HepG2 (cell line): ENCODE data around the gene RAB39A. TPM values are rescaled to one million over a fixed set of nuclear protein-coding genes. Genes with fewer than 3 reads are reported as not detected.
A peak's percentile ranks its signal among the peaks of the same experiment; 100 is the strongest.

Experiments used
- CBX1 ChIP-seq: IDR thresholded peaks from one replicate; pipeline ENCODE4 v1.6.1; 2016; ENCODE audit warnings: antibody characterized with exemption, low read depth
- CENPX ChIP-seq: sonication (generic); formaldehyde crosslinking; IDR thresholded peaks from 2 replicates; pipeline ENCODE4 v1.9.0; 2021; ENCODE audit warnings: mild to moderate bottlenecking, missing genetic modification reagents, moderate library complexity
- ELF4 ChIP-seq: sonication (generic); formaldehyde crosslinking; IDR thresholded peaks from 2 replicates; pipeline ENCODE4 v1.5.0; 2020; ENCODE audit warnings: missing genetic modification reagents, mild to moderate bottlenecking, moderate library complexity, borderline replicate concordance
- FOXA1 ChIP-seq, 2 experiments: fragments of 450-650 bp in 1 of 2; sonication (generic) in 1 of 2; formaldehyde crosslinking in 1 of 2; IDR thresholded peaks; 2 replicates each; pipeline versions ENCODE4 v1.4.0 to v1.6.1; 2016 to 2020; ENCODE audit warnings: missing genetic modification reagents in 1 of 2
- GATA4 ChIP-seq: sonication (generic); IDR thresholded peaks from 2 replicates; pipeline ENCODE4 v1.6.1; 2016; ENCODE audit warnings: antibody characterized with exemption, low read depth, borderline replicate concordance
- GFI1 ChIP-seq: sonication (generic); formaldehyde crosslinking; IDR thresholded peaks from 2 replicates; pipeline ENCODE4 v1.5.0; 2020; ENCODE audit warnings: missing genetic modification reagents, mild to moderate bottlenecking, borderline replicate concordance
- MBD4 ChIP-seq: IDR thresholded peaks from 2 replicates; pipeline ENCODE4 v1.6.1; 2012; ENCODE audit warnings: low read length, inconsistent platforms, borderline replicate concordance
- POLR2G ChIP-seq: fragments of 200-400 bp; formaldehyde crosslinking; IDR thresholded peaks from 2 replicates; pipeline ENCODE4 v1.6.1; 2018; ENCODE audit warnings: mild to moderate bottlenecking, low read depth, low read length, moderate library complexity
- RCOR2 ChIP-seq: IDR thresholded peaks from 2 replicates; pipeline ENCODE4 v1.6.1; 2016; ENCODE audit warnings: missing biosample characterization, missing genetic modification reagents
- SIX1 ChIP-seq: sonication (generic); formaldehyde crosslinking; IDR thresholded peaks from 2 replicates; pipeline ENCODE4 v1.4.0; 2020; ENCODE audit warnings: missing genetic modification reagents, borderline replicate concordance
- SP1 ChIP-seq, 2 experiments: fragments of 450-650 bp in 1 of 2; sonication (generic) in 1 of 2; formaldehyde crosslinking in 1 of 2; IDR thresholded peaks; 2 replicates each; pipeline versions ENCODE4 v1.4.0 to v1.6.1; 2016 to 2020; ENCODE audit warnings: missing genetic modification reagents in 1 of 2
- TFE3 ChIP-seq: IDR thresholded peaks from 2 replicates; pipeline ENCODE4 v1.6.1; 2016
- ZMYM3 ChIP-seq: sonication (generic); formaldehyde crosslinking; IDR thresholded peaks from 2 replicates; pipeline ENCODE4 v1.5.1; 2020; ENCODE audit warnings: mild to moderate bottlenecking, missing genetic modification reagents
- ZNF205 ChIP-seq: IDR thresholded peaks from 2 replicates; pipeline ENCODE4 v1.6.1; 2018; ENCODE audit warnings: missing biosample characterization, missing genetic modification reagents
- ZNF225 ChIP-seq: sonication (generic); formaldehyde crosslinking; IDR thresholded peaks from 2 replicates; pipeline ENCODE4 v1.4.0; 2020; ENCODE audit warnings: mild to moderate bottlenecking, missing genetic modification reagents
- ZNF317 ChIP-seq: sonication (generic); formaldehyde crosslinking; IDR thresholded peaks from 2 replicates; pipeline ENCODE4 v1.5.0; 2020; ENCODE audit warnings: mild to moderate bottlenecking, missing genetic modification reagents
- ZNF460 ChIP-seq: sonication (generic); formaldehyde crosslinking; IDR thresholded peaks from 2 replicates; pipeline ENCODE4 v1.5.1; 2020; ENCODE audit warnings: missing genetic modification reagents, mild to moderate bottlenecking, borderline replicate concordance
- ZNF841 ChIP-seq: sonication (generic); formaldehyde crosslinking; IDR thresholded peaks from 2 replicates; pipeline ENCODE4 v1.8.1; 2023; ENCODE audit warnings: missing genetic modification reagents, borderline replicate concordance
- ZSCAN25 ChIP-seq: sonication (generic); formaldehyde crosslinking; IDR thresholded peaks from 2 replicates; pipeline ENCODE4 v1.8.0; 2022; ENCODE audit warnings: mild to moderate bottlenecking, missing genetic modification reagents
- polyA plus RNA-seq, 8 experiments: library from polyadenylated mRNA; depleted of rRNA in 3 of 8; stranded (reverse) in 7 of 8; unstranded in 1 of 8; fragments of >200 nt; fragmentation: Illumina TruSeq in 4 of 8; extraction: Trizol in 4 of 8; gene quantifications; 2 replicates each; pipeline versions ENCODE4 v1.2.1 to v1.2.3, GENCODE V29; 2011 to 2016; ENCODE audit warnings: low read depth in 4 of 8, missing spikeins in 1 of 8, mixed read lengths in 1 of 8; ENCODE audit not compliant: insufficient read depth in 1 of 8
- total RNA-seq, 5 experiments: library from RNA; depleted of rRNA; stranded (reverse); fragments of >200 nt; fragmentation: Illumina TruSeq; extraction: Trizol; gene quantifications; 2 replicates each; pipeline ENCODE4 v1.2.3, GENCODE V29; 2016; ENCODE audit warnings: low read depth in 1 of 5
- TF ChIP-seq, protein P1 (sequence below): sonication (generic); formaldehyde crosslinking; IDR thresholded peaks from 2 replicates; pipeline ENCODE4 v1.9.0; 2021; ENCODE audit warnings: missing genetic modification reagents, borderline replicate concordance
- TF ChIP-seq, protein P2 (sequence below): sonication (generic); formaldehyde crosslinking; IDR thresholded peaks from 2 replicates; pipeline ENCODE4 v1.8.1; 2023; ENCODE audit warnings: mild to moderate bottlenecking, missing genetic modification reagents
- TF ChIP-seq, protein P3 (sequence below): sonication (generic); formaldehyde crosslinking; IDR thresholded peaks from 2 replicates; pipeline ENCODE4 v1.5.1; 2020; ENCODE audit warnings: mild to moderate bottlenecking, missing genetic modification reagents

Gene RAB39A
- total and polyA plus RNA-seq, 2 of the 13 experiments (the other 11 are each of a cell fraction or from before 2014, with no cell fraction given) = not detected

- no peak for TF ChIP-seq ELF4 (CRISPR knock-in tag)
- no peak for TF ChIP-seq MBD4
- TF ChIP-seq FOXA1 (IDR thresholded peaks at IDR 0.05) = no peak
- TF ChIP-seq FOXA1 (CRISPR knock-in tag; IDR thresholded peaks at IDR 0.05) = no peak
- TF ChIP-seq, protein P1, sequence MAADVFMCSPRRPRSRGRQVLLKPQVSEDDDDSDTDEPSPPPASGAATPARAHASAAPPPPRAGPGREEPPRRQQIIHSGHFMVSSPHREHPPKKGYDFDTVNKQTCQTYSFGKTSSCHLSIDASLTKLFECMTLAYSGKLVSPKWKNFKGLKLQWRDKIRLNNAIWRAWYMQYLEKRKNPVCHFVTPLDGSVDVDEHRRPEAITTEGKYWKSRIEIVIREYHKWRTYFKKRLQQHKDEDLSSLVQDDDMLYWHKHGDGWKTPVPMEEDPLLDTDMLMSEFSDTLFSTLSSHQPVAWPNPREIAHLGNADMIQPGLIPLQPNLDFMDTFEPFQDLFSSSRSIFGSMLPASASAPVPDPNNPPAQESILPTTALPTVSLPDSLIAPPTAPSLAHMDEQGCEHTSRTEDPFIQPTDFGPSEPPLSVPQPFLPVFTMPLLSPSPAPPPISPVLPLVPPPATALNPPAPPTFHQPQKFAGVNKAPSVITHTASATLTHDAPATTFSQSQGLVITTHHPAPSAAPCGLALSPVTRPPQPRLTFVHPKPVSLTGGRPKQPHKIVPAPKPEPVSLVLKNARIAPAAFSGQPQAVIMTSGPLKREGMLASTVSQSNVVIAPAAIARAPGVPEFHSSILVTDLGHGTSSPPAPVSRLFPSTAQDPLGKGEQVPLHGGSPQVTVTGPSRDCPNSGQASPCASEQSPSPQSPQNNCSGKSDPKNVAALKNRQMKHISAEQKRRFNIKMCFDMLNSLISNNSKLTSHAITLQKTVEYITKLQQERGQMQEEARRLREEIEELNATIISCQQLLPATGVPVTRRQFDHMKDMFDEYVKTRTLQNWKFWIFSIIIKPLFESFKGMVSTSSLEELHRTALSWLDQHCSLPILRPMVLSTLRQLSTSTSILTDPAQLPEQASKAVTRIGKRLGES (CRISPR knock-in tag) = no peak
- TF ChIP-seq, protein P2, sequence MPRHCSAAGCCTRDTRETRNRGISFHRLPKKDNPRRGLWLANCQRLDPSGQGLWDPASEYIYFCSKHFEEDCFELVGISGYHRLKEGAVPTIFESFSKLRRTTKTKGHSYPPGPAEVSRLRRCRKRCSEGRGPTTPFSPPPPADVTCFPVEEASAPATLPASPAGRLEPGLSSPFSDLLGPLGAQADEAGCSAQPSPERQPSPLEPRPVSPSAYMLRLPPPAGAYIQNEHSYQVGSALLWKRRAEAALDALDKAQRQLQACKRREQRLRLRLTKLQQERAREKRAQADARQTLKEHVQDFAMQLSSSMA = no peak
- no peak for TF ChIP-seq GFI1
- no peak for TF ChIP-seq ZNF841
- no peak for TF ChIP-seq CBX1
- TF ChIP-seq ZNF225 (CRISPR knock-in tag) = no peak
- no peak for TF ChIP-seq TFE3
- TF ChIP-seq ZNF205 (CRISPR knock-in tag) = 0 out of 2 replicates have a peak, but pooled peaks have one; percentile 8
- TF ChIP-seq POLR2G = no peak
- TF ChIP-seq SP1 (IDR thresholded peaks at IDR 0.05) = no peak
- no peak for TF ChIP-seq SP1 (CRISPR knock-in tag; IDR thresholded peaks at IDR 0.05)
- TF ChIP-seq, protein P3, sequence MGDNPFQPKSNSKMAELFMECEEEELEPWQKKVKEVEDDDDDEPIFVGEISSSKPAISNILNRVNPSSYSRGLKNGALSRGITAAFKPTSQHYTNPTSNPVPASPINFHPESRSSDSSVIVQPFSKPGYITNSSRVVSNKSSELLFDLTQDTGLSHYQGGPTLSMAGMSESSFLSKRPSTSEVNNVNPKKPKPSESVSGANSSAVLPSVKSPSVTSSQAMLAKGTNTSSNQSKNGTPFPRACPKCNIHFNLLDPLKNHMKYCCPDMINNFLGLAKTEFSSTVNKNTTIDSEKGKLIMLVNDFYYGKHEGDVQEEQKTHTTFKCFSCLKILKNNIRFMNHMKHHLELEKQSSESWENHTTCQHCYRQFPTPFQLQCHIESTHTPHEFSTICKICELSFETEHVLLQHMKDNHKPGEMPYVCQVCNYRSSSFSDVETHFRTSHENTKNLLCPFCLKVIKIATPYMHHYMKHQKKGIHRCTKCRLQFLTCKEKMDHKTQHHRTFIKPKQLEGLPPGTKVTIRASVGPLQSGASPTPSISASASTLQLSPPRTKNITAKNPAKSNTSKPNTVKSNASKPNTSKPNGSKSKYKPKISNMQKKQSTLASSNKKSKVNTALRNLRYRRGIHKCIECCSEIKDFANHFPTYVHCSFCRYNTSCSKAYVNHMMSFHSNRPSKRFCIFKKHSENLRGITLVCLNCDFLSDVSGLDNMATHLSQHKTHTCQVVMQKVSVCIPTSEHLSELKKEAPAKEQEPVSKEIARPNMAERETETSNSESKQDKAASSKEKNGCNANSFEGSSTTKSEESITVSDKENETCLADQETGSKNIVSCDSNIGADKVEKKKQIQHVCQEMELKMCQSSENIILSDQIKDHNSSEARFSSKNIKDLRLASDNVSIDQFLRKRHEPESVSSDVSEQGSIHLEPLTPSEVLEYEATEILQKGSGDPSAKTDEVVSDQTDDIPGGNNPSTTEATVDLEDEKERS (CRISPR knock-in tag) = no peak
- TF ChIP-seq ZMYM3 (CRISPR knock-in tag) = no peak
- TF ChIP-seq RCOR2 (CRISPR knock-in tag) = no peak
- no peak for TF ChIP-seq CENPX (CRISPR knock-in tag)
- no peak for TF ChIP-seq ZSCAN25 (CRISPR knock-in tag)
- no peak for TF ChIP-seq ZNF460 (CRISPR knock-in tag)
- TF ChIP-seq SIX1 (CRISPR knock-in tag) = no peak
- TF ChIP-seq GATA4 = no peak
- TF ChIP-seq ZNF317 (CRISPR knock-in tag) = no peak
Observed at GRCh38 chr11:108009497-108010370, 81.5 kb downstream of the RAB39A start (continued).
